Activated CD8-positive, alpha-beta memory T cell treated with anti-CD3 and anti-CD28 coated beads for 24 hours (primary cell): Measurements from ENCODE around the gene DNM2.
"Not testable (repeated sequence)": the region's sequence is repeated elsewhere in the genome, so short reads cannot be mapped to it uniquely, and the experiment has no call there.

Experiments used
- DNase-seq: peaks from one replicate; pipeline ENCODE4 v3.0.0-alpha.2; 2020

DNM2 gene

GRCh38 chr19:10717356-10718204 is at the start of gene DNM2:
DNM2 (plus strand) TSS chr19:10718079; CDS start chr19:10718243, 164 bp downstream.
- DNase-seq: peak; percentile 99

- DNase-seq: no peak
These were observed 48.6 kb upstream of the DNM2 start for GRCh38 chr19:10669246-10669645.

GRCh38 chr19:10670182-10670581 is 47.7 kb upstream of the DNM2 start:
- DNase-seq: no peak

- DNase-seq: no peak
These were observed 46.7 kb upstream of the DNM2 start for GRCh38 chr19:10670876-10671804.

- not testable (repeated sequence) for DNase-seq
These were observed 46.0 kb upstream of the DNM2 start for GRCh38 chr19:10671922-10672321.

- not testable (repeated sequence) for DNase-seq
These were observed 42.7 kb upstream of the DNM2 start for GRCh38 chr19:10675214-10675613.

GRCh38 chr19:10677751-10678150 is 40.1 kb upstream of the DNM2 start:
- DNase-seq: no peak

GRCh38 chr19:10678813-10679212 is 39.1 kb upstream of the DNM2 start:
- DNase-seq: no peak

GRCh38 chr19:10679743-10680142 is 38.1 kb upstream of the DNM2 start:
- DNase-seq: no peak

- no peak for DNase-seq
These were observed 37.2 kb upstream of the DNM2 start for GRCh38 chr19:10680545-10681135.

GRCh38 chr19:10681658-10682057 is 36.2 kb upstream of the DNM2 start:
- DNase-seq: no peak

GRCh38 chr19:10682397-10683063 is 35.3 kb upstream of the DNM2 start:
- peak; percentile 56 for DNase-seq

- no peak for DNase-seq
These were observed 34.8 kb upstream of the DNM2 start for GRCh38 chr19:10683064-10683426.

GRCh38 chr19:10683582-10683981 is 34.3 kb upstream of the DNM2 start:
- no peak for DNase-seq

- DNase-seq: no peak
These were observed 32.7 kb upstream of the DNM2 start for GRCh38 chr19:10685210-10685609.

GRCh38 chr19:10686193-10686592 is 31.7 kb upstream of the DNM2 start:
- DNase-seq: no peak

- no peak for DNase-seq
These were observed 31.0 kb upstream of the DNM2 start for GRCh38 chr19:10686661-10687517.

GRCh38 chr19:10687518-10688288 is 30.2 kb upstream of the DNM2 start:
- peak; percentile 60 for DNase-seq

GRCh38 chr19:10688545-10689280 is 29.2 kb upstream of the DNM2 start:
- no peak for DNase-seq

GRCh38 chr19:10690341-10690781 is 27.5 kb upstream of the DNM2 start:
- no peak for DNase-seq
